Measurements from ENCODE around the gene AHRR.

DNA sequence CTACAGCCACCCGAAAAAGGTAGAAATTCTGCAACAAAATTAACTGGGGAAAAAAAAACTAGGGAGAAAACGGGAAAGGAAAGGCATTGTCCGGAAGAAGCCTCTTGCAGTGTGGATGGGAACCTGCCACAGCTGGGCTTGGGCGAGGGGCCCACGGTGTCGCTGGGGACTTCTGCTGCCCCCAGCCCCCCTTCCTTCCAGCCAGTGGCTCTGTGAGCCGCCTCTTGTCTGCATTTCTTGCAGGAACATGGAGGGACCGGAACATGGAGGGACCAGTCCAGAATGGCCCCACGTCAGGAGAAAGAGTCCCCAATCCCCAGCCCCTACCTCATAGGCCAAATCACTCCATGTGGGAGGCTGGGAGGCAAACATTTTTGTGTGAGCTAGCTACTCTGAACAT is 84.5 kb downstream of the AHRR start:
- TF ChIP-seq, protein P1, sequence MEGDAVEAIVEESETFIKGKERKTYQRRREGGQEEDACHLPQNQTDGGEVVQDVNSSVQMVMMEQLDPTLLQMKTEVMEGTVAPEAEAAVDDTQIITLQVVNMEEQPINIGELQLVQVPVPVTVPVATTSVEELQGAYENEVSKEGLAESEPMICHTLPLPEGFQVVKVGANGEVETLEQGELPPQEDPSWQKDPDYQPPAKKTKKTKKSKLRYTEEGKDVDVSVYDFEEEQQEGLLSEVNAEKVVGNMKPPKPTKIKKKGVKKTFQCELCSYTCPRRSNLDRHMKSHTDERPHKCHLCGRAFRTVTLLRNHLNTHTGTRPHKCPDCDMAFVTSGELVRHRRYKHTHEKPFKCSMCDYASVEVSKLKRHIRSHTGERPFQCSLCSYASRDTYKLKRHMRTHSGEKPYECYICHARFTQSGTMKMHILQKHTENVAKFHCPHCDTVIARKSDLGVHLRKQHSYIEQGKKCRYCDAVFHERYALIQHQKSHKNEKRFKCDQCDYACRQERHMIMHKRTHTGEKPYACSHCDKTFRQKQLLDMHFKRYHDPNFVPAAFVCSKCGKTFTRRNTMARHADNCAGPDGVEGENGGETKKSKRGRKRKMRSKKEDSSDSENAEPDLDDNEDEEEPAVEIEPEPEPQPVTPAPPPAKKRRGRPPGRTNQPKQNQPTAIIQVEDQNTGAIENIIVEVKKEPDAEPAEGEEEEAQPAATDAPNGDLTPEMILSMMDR (IDR thresholded peaks at IDR 0.05): no peak
- no peak for TF ChIP-seq POLR2A (IDR thresholded peaks at IDR 0.05)

Data from stomach (tissue), 4 donors.